Motor neuron (in vitro differentiated cells): ENCODE results near the gene PCYT1A. TPM values are rescaled to one million over a fixed set of nuclear protein-coding genes. Genes with fewer than 3 reads are reported as not detected.

Source experiments
- ATAC-seq, 8 experiments: fragments of 200-7000 bp; cut with Tn5 transposase; replicated peaks in 6 of 8; 2 replicates each; pipeline ENCODE4 v1.8.0; 2021; ENCODE audit warnings: mild to moderate bottlenecking in 8 of 8, moderate library complexity in 8 of 8
- H3K27ac ChIP-seq, 2 donors: fragments of 250-450 bp; sonication (Bioruptor Pico); 2 replicates each; pipeline ENCODE4 v1.9.0; 2021; ENCODE audit warnings: antibody characterized with exemption in 2 of 2, mild to moderate bottlenecking in 2 of 2, moderate library complexity in 1 of 2
- H3K4me1 ChIP-seq, 2 donors: fragments of 250-450 bp; sonication (Bioruptor Pico); replicated peaks in 1 of 2; 2 replicates each; pipeline ENCODE4 v1.6.1; 2021; ENCODE audit warnings: antibody characterized with exemption in 2 of 2, mild to moderate bottlenecking in 2 of 2, moderate library complexity in 1 of 2
- H3K4me3 ChIP-seq, 5 donors: fragments of 250-450 bp; sonication (Bioruptor Pico); 2 replicates each; pipeline ENCODE4 v1.9.0; 2021; ENCODE audit warnings: antibody characterized with exemption in 5 of 5, mild to moderate bottlenecking in 5 of 5, moderate library complexity in 4 of 5
- WGBS, 10 experiments: fragments of 450-650 bp; shearing (Covaris generic); methylation state at CpG; one replicate each; pipeline ENCODE4 v1.0.0; 2022; 5-methylcytosine and 5-hydroxymethylcytosine counted together
- in situ Hi-C, 9 experiments: fragments of 400-800 bp; cut with MboI; loops; one replicate each; pipeline ENCODE4 v1.15.0; 2021; ENCODE audit warnings: low sequenced_read_pairs in 9 of 9, low pct_unique_long_range_greater_than_20kb in 2 of 9; ENCODE audit not compliant: unreplicated experiment in 9 of 9
- total RNA-seq, 8 experiments: library from RNA; unstranded; fragments of 300-600 nt; gene quantifications; 2 replicates each; pipeline versions ENCODE4 v1.2.3 to v1.2.4, GENCODE V29; 2022

The PCYT1A gene
- total RNA-seq, 8 experiments from 2014 or later = 13.8 to 80.3 (median 32.2) TPM

- Histone ChIP-seq H3K27ac (no peak overlapping the region), H3K4me3 (no peak overlapping the region), H3K4me1 (peaks cover 4 to 16% of the 10 kb centered on the region in 2 donors)
- in situ Hi-C loops = no loop called here
- ATAC-seq = no peak
- 77 to 100% (median 91%) methylated on average over 2 to 7 of the region's 7 CpGs; no CpG with 5 or more reads in 1 of the 10 experiments for WGBS, 10 experiments
Measured at GRCh38 chr3:196280689-196281440, 6.7 kb downstream of the PCYT1A start.

DNA sequence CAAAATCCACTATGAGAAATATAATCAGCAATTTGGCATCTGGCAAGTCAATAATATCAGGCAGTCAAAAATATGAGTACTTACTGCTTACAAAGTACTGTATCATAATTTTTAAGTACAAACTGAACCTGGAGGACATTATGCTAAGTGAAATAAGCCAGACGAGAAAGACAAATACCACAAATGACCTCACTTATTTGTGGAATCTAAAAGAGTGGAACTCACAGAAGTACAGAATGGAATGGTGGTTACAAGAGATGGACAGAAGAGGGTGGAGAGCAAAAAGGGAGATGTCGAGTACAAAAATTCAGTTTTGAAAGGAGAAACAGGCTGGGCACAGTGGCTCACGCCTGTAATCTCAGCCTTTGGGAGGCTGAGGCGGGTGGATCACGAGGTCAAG is 12.4 kb downstream of the PCYT1A start:
- no peak overlapping the region for H3K27ac ChIP-seq
- no peak overlapping the region for H3K4me3 ChIP-seq
- 57 to 100% (median 88%) methylated on average over 1 to 4 of the region's 5 CpGs; no CpG with 5 or more reads in 2 of the 10 experiments for WGBS, 10 experiments
- ATAC-seq = peak in 2 of 8 experiments; percentile 30 to 46
- in situ Hi-C loops = no loop called here
- H3K4me1 ChIP-seq = no peaks in the 10 kb centered on the region

DNA sequence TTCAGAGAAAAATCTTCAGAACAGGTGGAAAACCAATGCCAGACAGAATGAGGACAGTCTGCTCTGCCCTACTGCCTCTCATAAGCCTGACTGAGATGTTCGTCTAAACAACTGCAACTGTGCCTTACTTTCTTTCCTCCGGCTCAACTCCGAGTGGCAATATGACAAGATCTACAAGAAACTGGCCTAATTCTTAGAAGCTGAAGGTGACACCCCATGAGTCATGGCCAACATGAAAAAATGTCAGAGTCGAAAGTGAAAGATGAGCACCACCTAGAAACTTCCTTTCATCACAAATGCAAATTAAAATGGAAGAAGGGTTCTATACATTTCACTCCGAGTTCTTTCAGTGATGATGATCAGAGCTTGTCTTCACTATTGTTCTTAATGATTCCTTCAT is 12.9 kb downstream of the PCYT1A start:
- peak in 2 of 8 experiments; percentile 71 to 83 for ATAC-seq
- 60 to 98% (median 81%) methylated on average over 1 to 5 of the region's 5 CpGs; no CpG with 5 or more reads in 2 of the 10 experiments for WGBS, 10 experiments
- Histone ChIP-seq H3K4me1 (no peaks in the 10 kb centered on the region), H3K4me3 (no peak overlapping the region), H3K27ac (no peak overlapping the region)
- in situ Hi-C loops = loop anchor here in 2 of 9 experiments (25.0 kb wide), 2 partner anchors 163 to 238 kb away; partner anchors contain the start of genes RNF168 (in 1 of the 2), SMCO1 (in 1 of the 2) and UBXN7 (in 1 of the 2)

- 60 to 100% (median 90%) methylated on average over 1 to 8 of the region's 12 CpGs; no CpG with 5 or more reads in 5 of the 10 experiments for whole genome bisulfite sequencing, 10 experiments
- H3K27ac ChIP-seq = no peak overlapping the region
- no peaks in the 10 kb centered on the region for H3K4me1 ChIP-seq
- ATAC-seq = peak in 2 of 8 experiments; percentile 72 to 80
- H3K4me3 ChIP-seq = no peak overlapping the region
- in situ Hi-C loops = loop anchor here in 2 of 9 experiments (25.0 kb wide), 2 partner anchors 164 to 239 kb away; partner anchors contain the start of genes RNF168 (in 1 of the 2), SMCO1 (in 1 of the 2) and UBXN7 (in 1 of the 2)
Measured at GRCh38 chr3:196273655-196274054, 13.9 kb downstream of the PCYT1A start.

GRCh38 chr3:196272826-196273225 is 14.7 kb downstream of the PCYT1A start:
- 82 to 100% (median 99%) methylated on average over 2 to 6 of the region's 14 CpGs; no CpG with 5 or more reads in 4 of the 10 experiments for WGBS, 10 experiments
- in situ Hi-C loops = loop anchor here in 2 of 9 experiments (25.0 kb wide), 2 partner anchors 164 to 239 kb away; partner anchors contain the start of genes RNF168 (in 1 of the 2), SMCO1 (in 1 of the 2) and UBXN7 (in 1 of the 2)
- no peak for ATAC-seq
- Histone ChIP-seq H3K27ac (no peak overlapping the region), H3K4me3 (no peak overlapping the region), H3K4me1 (no peaks in the 10 kb centered on the region)

DNA sequence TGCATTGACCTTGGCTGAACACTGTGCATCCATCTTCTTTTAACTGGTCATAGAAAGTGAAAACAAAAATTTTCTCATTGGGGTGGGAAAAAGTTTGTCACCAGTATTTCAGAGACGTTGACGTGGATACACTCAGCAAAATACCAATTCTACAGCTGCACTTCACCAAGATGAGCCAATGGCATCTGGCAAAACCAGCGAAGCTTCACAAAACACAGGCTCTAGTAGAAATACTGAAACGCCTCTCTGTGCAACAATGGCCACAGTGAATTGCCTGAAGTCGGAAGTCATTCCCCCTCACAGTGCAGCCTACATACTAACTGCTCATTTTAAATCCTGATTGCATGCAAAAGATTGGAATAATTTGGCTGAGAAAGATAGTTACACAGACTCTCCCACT is 17.0 kb downstream of the PCYT1A start:
- 93 to 100% (median 95%) methylated on average over 1 to 5 of the region's 5 CpGs; no CpG with 5 or more reads in 5 of the 10 experiments for WGBS, 10 experiments
- H3K27ac ChIP-seq = no peak overlapping the region
- in situ Hi-C loops = loop anchor here in 2 of 9 experiments (25.0 kb wide), 2 partner anchors 167 to 242 kb away; partner anchors contain the start of genes RNF168 (in 1 of the 2), SMCO1 (in 1 of the 2) and UBXN7 (in 1 of the 2)
- no peak overlapping the region for H3K4me3 ChIP-seq
- H3K4me1 ChIP-seq = no peaks in the 10 kb centered on the region
- no peak for ATAC-seq

DNA sequence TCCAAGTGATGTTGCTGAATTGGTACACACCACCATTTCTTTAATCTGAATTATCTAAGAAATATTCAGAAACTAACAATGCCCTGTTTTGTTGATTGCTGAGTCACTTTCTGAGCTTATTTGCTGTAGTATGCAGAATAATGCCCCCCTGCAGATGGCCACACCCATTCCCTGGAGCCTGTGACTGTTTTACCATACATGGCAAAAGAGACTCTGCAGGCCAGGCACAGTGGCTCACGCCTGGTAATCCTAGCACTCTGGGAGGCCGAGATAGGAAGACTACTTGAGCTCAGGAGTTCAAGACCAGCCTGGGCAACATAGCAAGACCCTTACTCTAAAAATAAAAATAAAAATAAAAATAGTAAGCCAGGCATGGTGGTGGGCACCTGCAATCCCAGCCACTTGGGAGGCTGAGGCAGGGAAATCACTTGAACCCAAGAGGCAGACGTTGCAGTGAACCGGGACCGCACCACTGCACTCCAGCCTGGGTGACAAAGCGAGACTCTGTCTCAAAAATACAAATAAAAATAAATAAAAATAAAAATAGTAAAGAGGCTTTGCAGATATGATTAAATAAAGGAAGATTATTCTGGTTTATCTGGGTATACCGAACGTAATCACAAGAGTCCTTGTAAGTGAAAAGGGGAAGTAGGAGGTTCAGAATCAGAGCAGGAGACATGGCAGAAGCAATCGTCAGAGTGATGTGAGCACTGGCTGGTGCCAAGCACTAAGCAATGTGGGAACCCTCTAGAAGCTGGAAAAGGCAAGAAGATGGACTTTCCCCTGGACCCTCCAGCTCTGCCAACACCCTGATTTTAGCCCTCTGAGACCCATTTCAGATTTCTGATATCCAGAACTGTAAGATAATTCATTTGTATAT is 19.0 kb downstream of the PCYT1A start:
- in situ Hi-C loops = loop anchor here in 2 of 9 experiments (25.0 kb wide), 2 partner anchors 169 to 244 kb away; partner anchors contain the start of genes RNF168 (in 1 of the 2), SMCO1 (in 1 of the 2) and UBXN7 (in 1 of the 2)
- Histone ChIP-seq H3K27ac (no peak overlapping the region), H3K4me1 (no peaks in the 10 kb centered on the region), H3K4me3 (no peak overlapping the region)
- ATAC-seq = peak in 4 of 8 experiments; percentile 45 to 100 (median 100)
- 75 to 100% (median 91%) methylated on average over 1 to 8 of the region's 9 CpGs; no CpG with 5 or more reads in 1 of the 10 experiments for WGBS, 10 experiments

DNA sequence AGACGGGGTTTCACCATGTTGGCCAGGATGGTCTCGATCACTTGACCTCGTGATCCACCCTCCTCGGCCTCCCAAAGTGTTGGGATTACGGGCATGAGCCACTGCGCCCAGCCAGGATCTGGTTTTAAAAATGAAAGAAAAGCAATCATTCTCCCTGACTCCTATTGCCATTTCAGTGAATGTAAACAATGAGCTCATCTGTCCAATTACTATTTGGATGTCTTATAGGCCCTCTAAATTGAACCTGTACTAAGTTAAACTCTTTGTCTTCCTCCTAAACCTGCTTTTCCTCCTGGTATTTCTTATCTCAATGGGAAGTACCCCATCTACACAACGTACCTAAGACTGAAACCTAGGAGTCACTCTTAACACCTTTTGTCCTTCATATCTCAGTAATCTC is 23.7 kb downstream of the PCYT1A start:
- no peak for ATAC-seq
- H3K4me1 ChIP-seq = no peaks in the 10 kb centered on the region
- no peak overlapping the region for H3K27ac ChIP-seq
- no peak overlapping the region for H3K4me3 ChIP-seq
- in situ Hi-C loops = loop anchor here in 2 of 9 experiments (25.0 kb wide), 2 partner anchors 173 to 248 kb away; partner anchors contain the start of genes RNF168 (in 1 of the 2), SMCO1 (in 1 of the 2) and UBXN7 (in 1 of the 2)
- 80 to 100% (median 95%) methylated on average over 1 to 7 of the region's 7 CpGs; no CpG with 5 or more reads in 2 of the 10 experiments for WGBS, 10 experiments

- no peak overlapping the region for H3K27ac ChIP-seq
- in situ Hi-C loops = loop anchor here in 2 of 9 experiments (25.0 kb wide), 2 partner anchors 177 to 252 kb away; partner anchors contain the start of genes RNF168 (in 1 of the 2), SMCO1 (in 1 of the 2) and UBXN7 (in 1 of the 2)
- ATAC-seq = no peak
- no peak overlapping the region for H3K4me3 ChIP-seq
- H3K4me1 ChIP-seq = no peaks in the 10 kb centered on the region
- 92 to 100% (median 98%) methylated on average over 1 to 4 of the region's 4 CpGs for WGBS, 10 experiments
Measured at GRCh38 chr3:196260784-196261183, 26.7 kb downstream of the PCYT1A start.

DNA sequence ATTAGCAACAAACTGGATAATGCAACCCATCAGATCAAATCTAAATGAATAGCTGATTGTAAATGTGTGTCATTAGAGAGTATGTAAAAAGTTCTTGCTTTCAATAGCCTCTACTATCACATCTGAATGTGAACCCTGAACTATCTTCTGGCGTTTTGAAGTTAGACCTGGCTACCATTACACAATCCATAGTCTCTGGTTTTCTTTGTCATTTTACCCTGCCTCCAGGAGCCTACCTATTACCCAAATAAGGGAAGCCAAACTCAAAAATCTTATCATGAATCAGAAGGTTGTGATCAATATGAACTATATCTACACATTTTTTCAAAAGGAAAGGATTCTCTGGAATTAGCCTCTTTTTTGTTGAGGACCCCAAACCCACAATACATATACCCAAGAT is 31.8 kb downstream of the PCYT1A start:
- Histone ChIP-seq H3K4me3 (no peak overlapping the region), H3K27ac (no peak overlapping the region), H3K4me1 (no peaks in the 10 kb centered on the region)
- 80 to 100% (median 95%) methylated on average over 1 of the region's 1 CpG; no CpG with 5 or more reads in 6 of the 10 experiments for WGBS, 10 experiments
- no peak for ATAC-seq
- in situ Hi-C loops = loop anchor here in 2 of 9 experiments (25.0 kb wide), 2 partner anchors 182 to 257 kb away; partner anchors contain the start of genes RNF168 (in 1 of the 2), SMCO1 (in 1 of the 2) and UBXN7 (in 1 of the 2)

GRCh38 chr3:196254376-196255283 is 32.9 kb downstream of the PCYT1A start:
- WGBS, 10 experiments = 60 to 100% (median 79%) methylated on average over 2 to 5 of the region's 5 CpGs; no CpG with 5 or more reads in 1 of the 10 experiments
- in situ Hi-C loops = loop anchor here in 2 of 9 experiments (25.0 kb wide), 2 partner anchors 183 to 258 kb away; partner anchors contain the start of genes RNF168 (in 1 of the 2), SMCO1 (in 1 of the 2) and UBXN7 (in 1 of the 2)
- no peak for ATAC-seq
- Histone ChIP-seq H3K4me1 (no peaks in the 10 kb centered on the region), H3K4me3 (no peak overlapping the region), H3K27ac (no peak overlapping the region)
